Measurements from ENCODE around the gene EPHA10.

The EPHA10 gene

GRCh38 chr1:37730376-37730775, 34.5 kb downstream of the EPHA10 start:
- H3K36me3 ChIP-seq (ENCODE audit: insufficient read depth, low read length), result no peaks in the 10 kb centered on the region
- H3K9me3 ChIP-seq (ENCODE audit: insufficient read depth, low read depth, low read length), result no peaks in the 10 kb centered on the region
- no peak overlapping the region for H3K9ac ChIP-seq (ENCODE audit: low read depth, low read length)
- peaks cover 28% of the 10 kb centered on the region for H3K27me3 ChIP-seq (ENCODE audit: insufficient read depth, low read length)
- no peak overlapping the region for H3K4me3 ChIP-seq (ENCODE audit: low read length)
- no peak overlapping the region for H3K27ac ChIP-seq (ENCODE audit: low read depth, low read length)
- 91% methylated on average over 5 of the region's 5 CpGs for WGBS
- no peaks in the 10 kb centered on the region for H3K4me1 ChIP-seq (ENCODE audit: insufficient read depth, low read length)

GRCh38 chr1:37728416-37728815, 36.5 kb downstream of the EPHA10 start:
- Histone ChIP-seq H3K27me3 (ENCODE audit: insufficient read depth, low read length) (peaks cover 11% of the 10 kb centered on the region; the same call in 1 of the 2 replicates), H3K9me3 (ENCODE audit: insufficient read depth, low read depth, low read length) (no peaks in the 10 kb centered on the region), H3K27ac (ENCODE audit: low read depth, low read length) (no peak overlapping the region), H3K4me1 (ENCODE audit: insufficient read depth, low read length) (peaks cover 6% of the 10 kb centered on the region), H3K36me3 (ENCODE audit: insufficient read depth, low read length) (no peaks in the 10 kb centered on the region), H3K4me3 (ENCODE audit: low read length) (no peak overlapping the region), H3K9ac (ENCODE audit: low read depth, low read length) (no peak overlapping the region)
- WGBS, result 84% methylated on average over 4 of the region's 4 CpGs

- Histone ChIP-seq H3K4me1 (ENCODE audit: insufficient read depth, low read length) (peaks cover 9% of the 10 kb centered on the region), H3K27me3 (ENCODE audit: insufficient read depth, low read length) (peaks cover 10% of the 10 kb centered on the region; the same call in 1 of the 2 replicates), H3K36me3 (ENCODE audit: insufficient read depth, low read length) (no peaks in the 10 kb centered on the region), H3K27ac (ENCODE audit: low read depth, low read length) (no peak overlapping the region), H3K9ac (ENCODE audit: low read depth, low read length) (no peak overlapping the region), H3K9me3 (ENCODE audit: insufficient read depth, low read depth, low read length) (no peaks in the 10 kb centered on the region), H3K4me3 (ENCODE audit: low read length) (no peak overlapping the region)
- WGBS, result 88% methylated on average over 15 of the region's 15 CpGs
Measured at GRCh38 chr1:37726751-37727585, 38.0 kb downstream of the EPHA10 start.

- WGBS, result 87% methylated on average over 14 of the region's 14 CpGs
- no peak overlapping the region for H3K27ac ChIP-seq (ENCODE audit: low read depth, low read length)
Measured at GRCh38 chr1:37725851-37726613, 38.9 kb downstream of the EPHA10 start.

GRCh38 chr1:37724575-37724974, 40.3 kb downstream of the EPHA10 start:
- Histone ChIP-seq H3K27me3 (ENCODE audit: insufficient read depth, low read length) (peaks cover 7% of the 10 kb centered on the region; the same call in 1 of the 2 replicates), H3K4me1 (ENCODE audit: insufficient read depth, low read length) (peaks cover 9% of the 10 kb centered on the region), H3K9ac (ENCODE audit: low read depth, low read length) (no peak overlapping the region), H3K9me3 (ENCODE audit: insufficient read depth, low read depth, low read length) (no peaks in the 10 kb centered on the region), H3K36me3 (ENCODE audit: insufficient read depth, low read length) (no peaks in the 10 kb centered on the region), H3K27ac (ENCODE audit: low read depth, low read length) (no peak overlapping the region), H3K4me3 (ENCODE audit: low read length) (no peak overlapping the region)
- WGBS, result 94% methylated on average over 6 of the region's 6 CpGs

More at GRCh38 chr1:37725851-37726613, 38.9 kb downstream of the EPHA10 start:
- no peaks in the 10 kb centered on the region for H3K36me3 ChIP-seq (ENCODE audit: insufficient read depth, low read length)
- no peaks in the 10 kb centered on the region for H3K9me3 ChIP-seq (ENCODE audit: insufficient read depth, low read depth, low read length)
- no peak overlapping the region for H3K9ac ChIP-seq (ENCODE audit: low read depth, low read length)
- peaks cover 9% of the 10 kb centered on the region for H3K4me1 ChIP-seq (ENCODE audit: insufficient read depth, low read length)
- no peak overlapping the region for H3K4me3 ChIP-seq (ENCODE audit: low read length)
- H3K27me3 ChIP-seq (ENCODE audit: insufficient read depth, low read length), result peaks cover 10% of the 10 kb centered on the region; the same call in 1 of the 2 replicates

GRCh38 chr1:37723390-37724078, 41.4 kb downstream of the EPHA10 start:
- H3K9ac ChIP-seq (ENCODE audit: low read depth, low read length), result no peak overlapping the region

GRCh38 chr1:37723072-37723389, 41.9 kb downstream of the EPHA10 start:
- Histone ChIP-seq H3K27me3 (ENCODE audit: insufficient read depth, low read length) (no peaks in the 10 kb centered on the region), H3K4me1 (ENCODE audit: insufficient read depth, low read length) (peaks cover 9% of the 10 kb centered on the region), H3K27ac (ENCODE audit: low read depth, low read length) (no peak overlapping the region), H3K9ac (ENCODE audit: low read depth, low read length) (no peak overlapping the region), H3K9me3 (ENCODE audit: insufficient read depth, low read depth, low read length) (no peaks in the 10 kb centered on the region), H3K4me3 (ENCODE audit: low read length) (no peak overlapping the region), H3K36me3 (ENCODE audit: insufficient read depth, low read length) (no peaks in the 10 kb centered on the region)
- WGBS, result 86% methylated on average over 6 of the region's 6 CpGs

More at GRCh38 chr1:37723390-37724078, 41.4 kb downstream of the EPHA10 start:
- H3K4me1 ChIP-seq (ENCODE audit: insufficient read depth, low read length), result peaks cover 9% of the 10 kb centered on the region
- no peaks in the 10 kb centered on the region for H3K9me3 ChIP-seq (ENCODE audit: insufficient read depth, low read depth, low read length)
- H3K27ac ChIP-seq (ENCODE audit: low read depth, low read length), result no peak overlapping the region
- peaks cover 2% of the 10 kb centered on the region; the same call in 1 of the 2 replicates for H3K27me3 ChIP-seq (ENCODE audit: insufficient read depth, low read length)
- no peaks in the 10 kb centered on the region for H3K36me3 ChIP-seq (ENCODE audit: insufficient read depth, low read length)
- WGBS, result 59% methylated on average over 11 of the region's 11 CpGs
- no peak overlapping the region for H3K4me3 ChIP-seq (ENCODE audit: low read length)

- Histone ChIP-seq H3K27ac (ENCODE audit: low read depth, low read length) (no peak overlapping the region), H3K36me3 (ENCODE audit: insufficient read depth, low read length) (no peaks in the 10 kb centered on the region), H3K4me3 (ENCODE audit: low read length) (no peak overlapping the region), H3K9me3 (ENCODE audit: insufficient read depth, low read depth, low read length) (no peaks in the 10 kb centered on the region), H3K4me1 (ENCODE audit: insufficient read depth, low read length) (peaks cover 9% of the 10 kb centered on the region), H3K9ac (ENCODE audit: low read depth, low read length) (no peak overlapping the region), H3K27me3 (ENCODE audit: insufficient read depth, low read length) (no peaks in the 10 kb centered on the region)
- 89% methylated on average over 14 of the region's 14 CpGs for WGBS
Measured at GRCh38 chr1:37722181-37723071, 42.5 kb downstream of the EPHA10 start.

GRCh38 chr1:37721565-37721964, 43.4 kb downstream of the EPHA10 start:
- H3K27ac ChIP-seq (ENCODE audit: low read depth, low read length), result no peak overlapping the region
- no peaks in the 10 kb centered on the region for H3K27me3 ChIP-seq (ENCODE audit: insufficient read depth, low read length)
- peaks cover 9% of the 10 kb centered on the region for H3K4me1 ChIP-seq (ENCODE audit: insufficient read depth, low read length)
- H3K36me3 ChIP-seq (ENCODE audit: insufficient read depth, low read length), result no peaks in the 10 kb centered on the region
- no peaks in the 10 kb centered on the region for H3K9me3 ChIP-seq (ENCODE audit: insufficient read depth, low read depth, low read length)
- no peak overlapping the region for H3K4me3 ChIP-seq (ENCODE audit: low read length)
- WGBS, result 78% methylated on average over 19 of the region's 19 CpGs
- no peak overlapping the region for H3K9ac ChIP-seq (ENCODE audit: low read depth, low read length)

- Histone ChIP-seq H3K4me1 (ENCODE audit: insufficient read depth, low read length) (peaks cover 9% of the 10 kb centered on the region), H3K9ac (ENCODE audit: low read depth, low read length) (no peak overlapping the region), H3K36me3 (ENCODE audit: insufficient read depth, low read length) (no peaks in the 10 kb centered on the region), H3K9me3 (ENCODE audit: insufficient read depth, low read depth, low read length) (no peaks in the 10 kb centered on the region), H3K27me3 (ENCODE audit: insufficient read depth, low read length) (no peaks in the 10 kb centered on the region), H3K27ac (ENCODE audit: low read depth, low read length) (no peak overlapping the region), H3K4me3 (ENCODE audit: low read length) (no peak overlapping the region)
- 94% methylated on average over 22 of the region's 22 CpGs for WGBS
Measured at GRCh38 chr1:37720231-37721130, 44.4 kb downstream of the EPHA10 start.
